ENCODE measurements around the gene FHDC1. TPM values are rescaled to one million over a fixed set of nuclear protein-coding genes. Genes with fewer than 3 reads are reported as not detected.

Gene FHDC1
- total RNA-seq, 1 experiment from 2014 or later, result 19.9 TPM

DNA sequence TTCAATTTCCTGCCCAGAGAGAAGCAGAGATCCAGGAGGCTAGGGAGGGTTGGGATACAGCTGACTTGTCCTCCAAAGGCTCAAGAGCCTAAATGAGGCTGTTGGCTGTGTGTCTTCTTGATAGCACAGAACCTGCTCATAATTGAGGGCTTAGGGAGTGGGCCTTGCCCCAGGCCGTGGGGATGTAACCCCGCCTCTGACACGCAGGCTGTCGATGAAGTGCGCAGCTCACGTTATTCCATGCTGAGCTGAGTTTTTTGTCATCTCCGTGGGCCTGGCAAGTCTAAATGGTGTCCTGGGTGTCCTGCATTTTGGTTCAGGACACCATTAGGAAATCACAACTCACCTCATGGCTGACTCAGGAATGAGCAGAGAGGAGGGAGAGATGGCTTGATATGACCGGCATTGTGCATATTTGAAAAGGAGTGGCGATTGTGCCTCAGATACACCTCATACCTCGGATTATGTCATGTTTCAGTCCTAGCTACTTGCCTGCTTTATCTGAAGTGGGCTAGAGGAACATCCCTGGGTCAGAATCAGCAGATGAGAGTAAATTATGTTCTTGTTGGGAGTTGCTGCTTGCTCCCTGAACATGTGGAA lies 43.7 kb downstream of the FHDC1 start:
- Histone ChIP-seq H3K23me2 (ENCODE audit: insufficient read length, low read depth, low read length, poor library complexity, severe bottlenecking) (no peaks in the 10 kb centered on the region), H4K20me1 (ENCODE audit: control insufficient read depth, insufficient read depth, insufficient read length) (no peaks in the 10 kb centered on the region), H2BK12ac (ENCODE audit: insufficient read length, low read depth, low read length) (no peak overlapping the region), H2AK5ac (ENCODE audit: insufficient read length, low read length) (no peak overlapping the region), H4K5ac (ENCODE audit: insufficient read length, low read depth, low read length) (no peak overlapping the region), H3K27ac (ENCODE audit: insufficient read length, low read depth, low read length) (no peak overlapping the region), H3K14ac (ENCODE audit: insufficient read depth, low read length) (no peak overlapping the region), H2BK120ac (ENCODE audit: low read depth, low read length, poor library complexity, severe bottlenecking) (no peak overlapping the region), H3K23ac (ENCODE audit: insufficient read length, low read depth, low read length) (no peak overlapping the region), H3K4ac (ENCODE audit: low read depth, low read length) (no peak overlapping the region), H4K8ac (replicated peaks; ENCODE audit: insufficient read length, low read depth, low read length) (no peak overlapping the region), H2BK20ac (ENCODE audit: low read depth, low read length, poor library complexity, severe bottlenecking) (no peak overlapping the region), H3K27me3 (ENCODE audit: insufficient read depth, low read length) (no peaks in the 10 kb centered on the region), H3K9ac (ENCODE audit: extremely low read depth, insufficient read length, low read length) (no peak overlapping the region), H3K4me2 (ENCODE audit: insufficient read depth, insufficient read length, low read length) (no peak overlapping the region), H3T11ph (ENCODE audit: low read length) (no peak overlapping the region), H2BK5ac (ENCODE audit: insufficient read length, low read length) (no peak overlapping the region), H3K79me2 (ENCODE audit: insufficient read depth, low read length) (no peaks in the 10 kb centered on the region), H3K56ac (ENCODE audit: insufficient read length, low read depth, low read length) (no peak overlapping the region), H3K18ac (ENCODE audit: insufficient read length, low read depth, low read length) (no peak overlapping the region), H2BK15ac (ENCODE audit: low read depth, low read length) (no peak overlapping the region), H3K79me1 (ENCODE audit: insufficient read depth, low read depth, low read length, poor library complexity, severe bottlenecking) (no peaks in the 10 kb centered on the region), H4K91ac (ENCODE audit: insufficient read length, low read depth, low read length) (no peak overlapping the region), H3K9me3 (ENCODE audit: control insufficient read depth, low read depth, low read length) (no peaks in the 10 kb centered on the region), H3K4me1 (ENCODE audit: insufficient read depth, low read length) (no peaks in the 10 kb centered on the region), H2AFZ (ENCODE audit: low read length) (no peak overlapping the region)
- Mint-ChIP-seq H3K27ac (peak overlapping the region in 2 of 3 experiments; percentile 17 to 55; a peak in 2 of 7 replicates), H3K4me3 (no peak overlapping the region), H3K9me3 (no peaks in the 10 kb centered on the region), H3K27me3 (ENCODE audit: low read depth) (no peaks in the 10 kb centered on the region), H3K36me3 (ENCODE audit: insufficient read depth in 1 of 3, low read depth in 3 of 3) (peaks cover 6 to 24% (median 14%) of the 10 kb centered on the region in 3 experiments; a peak in 5 of 7 replicates), H3K4me1 (peaks cover 35 to 38% of the 10 kb centered on the region in 2 experiments)
- TF ChIP-seq, protein P1, sequence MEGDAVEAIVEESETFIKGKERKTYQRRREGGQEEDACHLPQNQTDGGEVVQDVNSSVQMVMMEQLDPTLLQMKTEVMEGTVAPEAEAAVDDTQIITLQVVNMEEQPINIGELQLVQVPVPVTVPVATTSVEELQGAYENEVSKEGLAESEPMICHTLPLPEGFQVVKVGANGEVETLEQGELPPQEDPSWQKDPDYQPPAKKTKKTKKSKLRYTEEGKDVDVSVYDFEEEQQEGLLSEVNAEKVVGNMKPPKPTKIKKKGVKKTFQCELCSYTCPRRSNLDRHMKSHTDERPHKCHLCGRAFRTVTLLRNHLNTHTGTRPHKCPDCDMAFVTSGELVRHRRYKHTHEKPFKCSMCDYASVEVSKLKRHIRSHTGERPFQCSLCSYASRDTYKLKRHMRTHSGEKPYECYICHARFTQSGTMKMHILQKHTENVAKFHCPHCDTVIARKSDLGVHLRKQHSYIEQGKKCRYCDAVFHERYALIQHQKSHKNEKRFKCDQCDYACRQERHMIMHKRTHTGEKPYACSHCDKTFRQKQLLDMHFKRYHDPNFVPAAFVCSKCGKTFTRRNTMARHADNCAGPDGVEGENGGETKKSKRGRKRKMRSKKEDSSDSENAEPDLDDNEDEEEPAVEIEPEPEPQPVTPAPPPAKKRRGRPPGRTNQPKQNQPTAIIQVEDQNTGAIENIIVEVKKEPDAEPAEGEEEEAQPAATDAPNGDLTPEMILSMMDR (conservative IDR thresholded peaks at IDR 0.05), result no peak
- WGBS (ENCODE audit: extremely low coverage, insufficient read length, low lambda C conversion rate), result no CpG with 5 or more reads among the region's 10 CpGs
- no peak for DNase-seq

All from H9 (cell line).